Skeletal muscle satellite cell (primary cell): ENCODE data around the gene DTD1.

Source experiments
- H3K27me3 ChIP-seq: 2 replicates; pipeline ENCODE4 v1.7.0; 2013; ENCODE audit warnings: low read length; ENCODE audit not compliant: control insufficient read depth, insufficient read depth
- H3K36me3 ChIP-seq: 2 replicates; pipeline ENCODE4 v1.7.0; 2013; ENCODE audit warnings: mild to moderate bottlenecking, control low read depth, low read length; ENCODE audit not compliant: insufficient read depth
- H3K4me1 ChIP-seq: 2 replicates; pipeline ENCODE4 v1.7.0; 2013; ENCODE audit warnings: low read length; ENCODE audit not compliant: control insufficient read depth, insufficient read depth
- H3K4me2 ChIP-seq: 2 replicates; pipeline ENCODE4 v1.7.0; 2013; ENCODE audit warnings: mild to moderate bottlenecking, low read length
- H3K4me3 ChIP-seq: 2 replicates; pipeline ENCODE4 v1.7.0; 2013; ENCODE audit warnings: low read length
- H3K9ac ChIP-seq: 2 replicates; pipeline ENCODE4 v1.7.0; 2013; ENCODE audit warnings: mild to moderate bottlenecking, low read depth, low read length, moderate library complexity
- H3K9me3 ChIP-seq: replicated peaks from 2 replicates; pipeline ENCODE4 v1.7.0; 2013; ENCODE audit warnings: mild to moderate bottlenecking, control low read depth, low read length

DTD1 gene

GRCh38 chr20:18577942-18578341 is 9.9 kb upstream of the DTD1 start:
- Histone ChIP-seq H3K4me1 (no peaks in the 10 kb centered on the region), H3K27me3 (no peaks in the 10 kb centered on the region), H3K9me3 (no peaks in the 10 kb centered on the region), H3K4me2 (no peak overlapping the region), H3K4me3 (no peak overlapping the region), H3K9ac (no peak overlapping the region), H3K36me3 (no peaks in the 10 kb centered on the region)

DNA sequence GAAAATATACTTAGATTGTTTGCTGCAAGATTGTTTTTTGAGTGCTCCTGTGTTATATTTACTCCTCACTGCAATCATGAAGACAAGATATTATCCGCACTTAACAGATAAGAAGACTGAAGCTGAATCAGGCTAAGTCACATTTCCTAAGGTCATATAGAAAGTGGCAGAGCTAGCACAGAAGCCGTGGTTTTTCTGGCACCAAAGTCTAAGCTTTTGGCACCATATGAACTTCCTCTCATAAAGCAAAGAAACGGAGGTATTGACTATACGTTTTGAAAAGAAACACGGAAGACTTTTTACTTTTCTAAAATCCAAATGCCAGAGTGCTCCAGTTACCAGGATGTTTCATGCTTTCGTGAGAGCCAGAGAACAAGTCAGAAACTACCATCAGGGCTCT is 9.3 kb upstream of the DTD1 start:
- no peak overlapping the region for H3K4me2 ChIP-seq
- H3K36me3 ChIP-seq, result no peaks in the 10 kb centered on the region
- H3K27me3 ChIP-seq, result peaks cover under 1% of the 10 kb centered on the region
- no peak overlapping the region for H3K4me3 ChIP-seq
- no peaks in the 10 kb centered on the region for H3K4me1 ChIP-seq
- no peak overlapping the region for H3K9ac ChIP-seq
- no peaks in the 10 kb centered on the region for H3K9me3 ChIP-seq

GRCh38 chr20:18580012-18580411 is 7.8 kb upstream of the DTD1 start:
- H3K9me3 ChIP-seq, result no peaks in the 10 kb centered on the region

GRCh38 chr20:18585134-18585533 is 2.7 kb upstream of the DTD1 start:
- Histone ChIP-seq H3K9me3 (no peaks in the 10 kb centered on the region), H3K4me2 (no peak overlapping the region), H3K36me3 (no peaks in the 10 kb centered on the region), H3K27me3 (peaks cover 8% of the 10 kb centered on the region), H3K4me3 (no peak overlapping the region), H3K9ac (no peak overlapping the region), H3K4me1 (peaks cover 3% of the 10 kb centered on the region)

More at GRCh38 chr20:18580012-18580411, 7.8 kb upstream of the DTD1 start:
- no peaks in the 10 kb centered on the region for H3K36me3 ChIP-seq
- H3K4me3 ChIP-seq, result no peak overlapping the region
- H3K9ac ChIP-seq, result no peak overlapping the region
- H3K4me1 ChIP-seq, result no peaks in the 10 kb centered on the region
- H3K27me3 ChIP-seq, result peaks cover 6% of the 10 kb centered on the region
- no peak overlapping the region for H3K4me2 ChIP-seq

DNA sequence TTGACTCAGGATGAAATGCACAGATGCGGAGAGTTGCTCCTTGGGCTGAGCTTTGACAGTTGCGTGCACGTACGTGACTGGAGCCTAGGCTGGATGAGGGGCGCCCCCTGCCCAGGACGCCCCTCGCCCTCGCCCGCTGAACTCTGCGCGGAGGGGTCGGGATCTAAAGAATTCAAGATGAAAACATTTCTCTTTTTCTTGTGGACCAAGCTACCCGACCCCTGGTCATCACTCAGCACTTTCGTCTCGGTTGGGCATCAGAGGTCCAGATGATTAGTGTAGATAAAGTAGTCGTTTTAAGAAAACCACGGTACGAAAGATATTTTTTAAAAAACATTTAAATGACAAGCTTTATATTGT is 700 bp downstream of the DTD1 start:
- H3K9me3 ChIP-seq, result no peaks in the 10 kb centered on the region
- H3K4me2 ChIP-seq, result peak overlapping the region; percentile 96
- peak overlapping the region; percentile 94 for H3K9ac ChIP-seq
- no peaks in the 10 kb centered on the region for H3K36me3 ChIP-seq
- H3K4me3 ChIP-seq, result peak overlapping the region; percentile 76
- H3K27me3 ChIP-seq, result peaks cover 8% of the 10 kb centered on the region
- H3K4me1 ChIP-seq, result peaks cover 3% of the 10 kb centered on the region

- Histone ChIP-seq H3K27me3 (peaks cover 2% of the 10 kb centered on the region), H3K4me1 (peaks cover 3% of the 10 kb centered on the region), H3K4me2 (no peak overlapping the region), H3K9me3 (no peaks in the 10 kb centered on the region), H3K4me3 (no peak overlapping the region), H3K36me3 (no peaks in the 10 kb centered on the region), H3K9ac (no peak overlapping the region)
These were observed 2.3 kb downstream of the DTD1 start for GRCh38 chr20:18589941-18590674.

- Histone ChIP-seq H3K27me3 (no peaks in the 10 kb centered on the region), H3K4me3 (no peak overlapping the region), H3K4me2 (no peak overlapping the region), H3K36me3 (peaks cover 14% of the 10 kb centered on the region), H3K9ac (no peak overlapping the region), H3K4me1 (no peaks in the 10 kb centered on the region), H3K9me3 (no peaks in the 10 kb centered on the region)
These were observed 8.4 kb downstream of the DTD1 start for GRCh38 chr20:18596270-18596669.

GRCh38 chr20:18609741-18610140 is 21.9 kb downstream of the DTD1 start:
- Histone ChIP-seq H3K27me3 (no peaks in the 10 kb centered on the region), H3K4me2 (no peak overlapping the region), H3K9ac (no peak overlapping the region), H3K4me1 (no peaks in the 10 kb centered on the region), H3K9me3 (no peaks in the 10 kb centered on the region), H3K4me3 (no peak overlapping the region), H3K36me3 (peaks cover under 1% of the 10 kb centered on the region)

DNA sequence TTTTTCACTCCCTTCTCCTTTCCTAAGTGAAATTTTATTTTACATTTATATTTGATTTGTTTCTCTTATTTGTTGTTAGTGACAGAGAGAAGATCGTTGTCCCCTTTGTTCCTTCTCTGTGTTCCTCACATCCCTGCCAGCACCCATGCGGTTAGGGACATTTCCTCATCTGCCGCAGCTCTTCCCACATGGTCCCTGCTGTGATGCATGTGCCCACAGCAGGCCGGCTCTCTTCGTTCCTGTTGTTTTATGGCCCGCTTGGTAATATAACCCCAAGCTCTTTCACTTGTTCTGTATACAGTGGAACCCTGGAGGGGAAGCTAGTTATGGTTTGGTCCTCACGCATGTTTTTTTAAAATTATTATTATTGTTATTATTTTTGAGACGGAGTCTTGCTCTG is 23.6 kb downstream of the DTD1 start:
- Histone ChIP-seq H3K9me3 (no peaks in the 10 kb centered on the region), H3K27me3 (no peaks in the 10 kb centered on the region), H3K36me3 (peaks cover 6% of the 10 kb centered on the region), H3K4me2 (no peak overlapping the region), H3K4me3 (no peak overlapping the region), H3K4me1 (no peaks in the 10 kb centered on the region), H3K9ac (no peak overlapping the region)

- Histone ChIP-seq H3K4me1 (no peaks in the 10 kb centered on the region), H3K9me3 (no peaks in the 10 kb centered on the region), H3K4me3 (no peak overlapping the region), H3K27me3 (no peaks in the 10 kb centered on the region), H3K36me3 (peaks cover 6% of the 10 kb centered on the region), H3K9ac (no peak overlapping the region), H3K4me2 (no peak overlapping the region)
These were observed 25.7 kb downstream of the DTD1 start for GRCh38 chr20:18613553-18613952.

GRCh38 chr20:18614244-18614643 is 26.4 kb downstream of the DTD1 start:
- Histone ChIP-seq H3K4me2 (no peak overlapping the region), H3K9ac (no peak overlapping the region), H3K9me3 (no peaks in the 10 kb centered on the region), H3K4me1 (no peaks in the 10 kb centered on the region), H3K27me3 (no peaks in the 10 kb centered on the region), H3K4me3 (no peak overlapping the region), H3K36me3 (peaks cover 6% of the 10 kb centered on the region)

DNA sequence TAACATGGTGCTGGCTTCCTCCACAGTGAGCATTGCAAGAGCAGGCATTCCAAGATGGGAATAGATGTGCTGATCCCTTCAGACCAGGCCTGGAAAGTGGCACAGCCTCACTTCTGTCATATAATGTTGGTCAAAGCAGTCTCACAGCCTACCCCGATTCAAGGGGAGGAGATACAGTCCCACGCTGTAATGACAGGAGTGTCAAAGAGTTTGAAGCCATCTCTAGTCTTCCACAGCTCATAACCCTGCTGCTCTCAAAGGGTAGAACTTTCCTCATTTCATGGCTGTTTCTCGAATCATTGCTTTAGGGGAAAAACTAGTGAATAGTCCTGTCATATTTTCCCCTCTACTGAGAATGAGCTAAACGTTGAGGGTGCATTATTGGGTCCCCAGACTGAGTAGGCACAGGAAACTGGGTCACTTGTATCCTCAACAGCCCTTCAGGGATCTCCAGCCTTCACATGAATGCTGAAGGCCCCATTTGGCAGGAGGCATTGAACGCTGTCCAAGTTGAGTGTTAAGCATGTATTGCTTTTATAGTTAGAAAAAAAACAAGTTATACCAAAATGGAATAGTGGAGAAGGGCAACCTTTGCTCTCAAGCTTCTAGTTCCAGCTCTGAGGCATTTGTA is 27.3 kb downstream of the DTD1 start:
- H3K27me3 ChIP-seq, result no peaks in the 10 kb centered on the region
- H3K4me1 ChIP-seq, result no peaks in the 10 kb centered on the region
- H3K9ac ChIP-seq, result no peak overlapping the region
- H3K9me3 ChIP-seq, result no peaks in the 10 kb centered on the region
- no peak overlapping the region for H3K4me3 ChIP-seq
- no peak overlapping the region for H3K4me2 ChIP-seq
- H3K36me3 ChIP-seq, result peaks cover 6% of the 10 kb centered on the region
